HG03457 (cell line): ENCODE data around the gene TOM1.

Experiments
- ATAC-seq: cut with Tn5 transposase; IDR thresholded peaks from one replicate; pipeline ENCODE4 v1.9.1; 2021; ENCODE audit warnings: moderate number of reproducible peaks; ENCODE audit not compliant: unreplicated experiment

TOM1 gene

DNA sequence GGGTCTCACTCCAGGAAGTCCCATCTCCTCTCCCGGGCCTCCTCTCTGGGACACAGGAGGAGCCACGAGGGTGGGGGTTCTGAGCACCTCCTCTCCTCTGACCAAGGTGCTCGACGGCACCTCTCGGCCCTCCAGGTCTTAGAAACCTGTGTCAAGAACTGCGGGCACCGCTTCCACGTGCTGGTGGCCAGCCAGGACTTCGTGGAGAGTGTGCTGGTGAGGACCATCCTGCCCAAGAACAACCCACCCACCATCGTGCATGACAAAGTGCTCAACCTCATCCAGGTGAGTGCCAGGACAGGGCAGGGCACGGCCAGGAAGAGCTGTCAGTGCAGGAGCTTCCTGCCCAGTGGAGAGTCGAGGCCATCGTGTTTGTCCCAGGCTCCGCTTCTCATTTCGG lies 23.2 kb downstream of the TOM1 start:
- no peak for ATAC-seq

DNA sequence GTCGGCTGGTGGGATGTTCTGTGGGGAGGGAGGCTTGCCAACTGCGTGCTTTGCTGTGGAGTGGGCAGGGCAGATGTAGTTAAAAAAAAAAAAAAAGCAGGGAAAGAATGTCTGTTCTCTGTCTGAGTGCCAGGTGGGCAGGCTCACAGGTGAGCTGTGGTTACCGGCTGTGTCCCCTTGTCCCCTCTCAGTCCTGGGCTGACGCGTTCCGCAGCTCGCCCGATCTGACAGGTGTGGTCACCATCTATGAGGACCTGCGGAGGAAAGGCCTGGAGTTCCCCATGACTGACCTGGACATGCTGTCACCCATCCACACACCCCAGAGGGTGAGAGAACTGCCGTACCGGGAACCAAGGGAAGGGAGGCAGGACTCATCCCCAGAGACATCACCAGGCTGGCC lies 23.6 kb downstream of the TOM1 start:
- ATAC-seq, result no peak

DNA sequence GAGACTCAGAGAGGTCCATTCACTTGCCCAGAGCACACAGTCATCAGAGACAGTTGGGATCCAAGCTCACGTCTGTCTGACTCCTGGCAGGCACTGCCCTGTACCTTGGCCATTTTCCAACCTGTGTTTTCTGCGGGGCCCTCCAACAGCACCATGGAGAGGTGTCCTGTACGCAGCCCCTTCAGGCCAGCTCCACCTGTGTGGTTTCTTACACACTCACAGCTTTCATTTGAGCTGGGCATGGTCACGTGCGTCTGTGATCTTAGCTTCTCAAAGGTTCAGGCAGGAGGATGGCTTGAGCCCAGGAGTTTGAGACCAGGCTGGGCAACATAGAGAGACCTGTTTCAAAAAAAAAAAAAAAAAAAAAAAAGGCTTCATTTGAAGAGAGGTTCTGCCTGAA lies 24.4 kb downstream of the TOM1 start:
- no peak for ATAC-seq

DNA sequence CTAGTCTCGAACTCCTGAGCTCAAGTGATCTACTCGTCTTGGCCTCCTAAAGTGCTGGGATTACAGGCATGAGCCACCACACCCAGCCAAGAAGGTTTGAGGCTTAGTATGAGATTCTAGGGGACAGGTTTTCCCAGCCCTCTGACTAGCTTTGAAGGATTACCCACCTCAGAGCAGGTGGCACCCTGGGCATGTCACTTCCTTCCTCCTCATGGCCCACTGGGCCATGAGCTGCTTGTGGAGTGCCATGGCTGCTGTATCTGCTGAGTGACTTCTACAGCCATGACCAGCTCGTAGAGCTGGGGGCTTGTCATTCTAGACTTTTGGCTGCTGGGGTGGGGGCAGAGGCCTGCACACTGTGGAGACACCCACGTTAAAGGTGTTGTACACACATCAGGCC lies 25.1 kb downstream of the TOM1 start:
- no peak for ATAC-seq

DNA sequence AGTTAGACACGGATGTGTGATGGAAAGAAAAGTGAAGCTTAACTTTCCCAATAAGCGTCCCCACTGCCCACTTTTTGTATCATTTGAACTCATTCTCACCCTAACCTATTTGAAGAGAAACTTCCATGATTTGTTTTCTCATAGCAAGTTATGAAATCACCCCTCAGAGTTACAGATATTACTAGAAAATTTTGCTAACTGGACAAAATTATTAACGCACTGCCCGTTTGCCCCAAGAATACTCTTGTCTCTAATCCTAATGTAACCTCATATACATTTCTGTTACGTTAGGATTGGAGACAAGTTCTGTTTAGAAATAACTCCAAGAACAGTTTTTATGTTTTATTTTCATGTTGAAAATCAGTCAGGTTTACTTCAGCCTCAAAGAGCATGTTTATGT lies 25.5 kb downstream of the TOM1 start:
- no peak for ATAC-seq

DNA sequence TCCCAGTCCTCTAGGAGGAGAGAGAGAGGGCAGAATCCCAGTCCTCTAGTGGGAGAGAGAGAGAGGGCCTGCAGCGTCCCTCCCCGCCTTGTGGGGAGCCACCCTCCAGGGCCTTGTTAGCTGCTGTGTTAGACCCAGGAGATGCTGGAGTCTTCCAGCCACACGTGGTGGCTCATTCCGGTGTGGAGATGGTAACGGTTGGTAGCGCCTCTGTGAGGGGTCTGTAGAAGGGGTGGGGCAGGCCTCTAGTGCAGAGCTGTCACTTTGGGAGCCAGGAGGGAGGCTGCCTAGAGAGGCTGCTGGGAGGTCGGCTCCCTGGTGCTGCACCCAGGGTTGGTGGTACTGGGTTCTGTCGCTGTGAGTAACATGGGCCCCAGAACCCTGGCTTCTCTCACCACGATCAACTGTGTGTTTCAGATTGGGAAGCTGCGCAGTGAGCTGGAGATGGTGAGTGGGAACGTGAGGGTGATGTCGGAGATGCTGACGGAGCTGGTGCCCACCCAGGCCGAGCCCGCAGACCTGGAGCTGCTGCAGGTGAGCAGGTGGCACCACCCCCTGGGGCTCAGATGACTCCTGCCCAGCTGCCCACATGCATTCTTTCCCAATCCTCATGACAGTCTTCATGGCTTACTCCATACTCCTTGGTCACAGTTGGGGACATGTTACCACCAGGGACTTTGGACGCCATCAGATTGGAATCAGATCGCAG lies 27.3 kb downstream of the TOM1 start:
- no peak for ATAC-seq

DNA sequence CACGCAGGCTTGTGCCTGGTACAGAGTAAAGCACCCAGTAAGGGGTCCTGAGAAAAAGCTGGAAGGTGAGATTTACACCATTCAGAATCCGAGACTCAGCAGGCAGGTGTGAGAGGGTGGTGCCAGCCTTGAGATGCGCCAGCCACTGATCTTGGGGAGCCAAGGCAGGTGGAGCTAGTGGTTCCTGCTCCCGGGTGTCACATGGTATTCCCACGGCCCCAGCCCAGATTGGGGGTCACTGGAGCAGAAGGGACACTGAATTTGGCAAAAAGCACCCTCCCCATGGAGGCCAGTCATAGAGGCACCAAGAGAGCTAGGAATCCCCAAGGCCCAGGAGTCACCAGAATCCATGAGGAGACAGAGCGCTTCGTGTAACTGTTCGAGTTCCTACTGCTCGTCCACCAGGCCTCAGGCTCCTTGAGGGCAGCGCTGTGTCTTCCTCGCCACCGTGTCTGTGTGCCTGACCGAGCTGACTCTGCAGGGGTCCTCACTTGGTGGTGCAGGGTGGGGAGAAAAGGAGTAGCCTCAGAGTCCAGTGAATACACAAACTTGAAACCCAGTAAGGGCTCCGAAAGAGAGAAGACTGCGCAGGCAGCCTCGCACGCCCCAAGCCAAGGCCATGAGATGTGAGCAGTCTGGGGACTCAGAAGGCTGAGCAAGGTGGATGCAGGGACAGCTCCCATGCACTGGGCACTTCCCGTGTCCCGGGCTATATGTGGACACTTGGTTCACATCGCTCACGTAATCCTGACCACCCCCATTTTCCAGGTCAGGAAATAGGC lies 28.2 kb downstream of the TOM1 start:
- ATAC-seq, result no peak

DNA sequence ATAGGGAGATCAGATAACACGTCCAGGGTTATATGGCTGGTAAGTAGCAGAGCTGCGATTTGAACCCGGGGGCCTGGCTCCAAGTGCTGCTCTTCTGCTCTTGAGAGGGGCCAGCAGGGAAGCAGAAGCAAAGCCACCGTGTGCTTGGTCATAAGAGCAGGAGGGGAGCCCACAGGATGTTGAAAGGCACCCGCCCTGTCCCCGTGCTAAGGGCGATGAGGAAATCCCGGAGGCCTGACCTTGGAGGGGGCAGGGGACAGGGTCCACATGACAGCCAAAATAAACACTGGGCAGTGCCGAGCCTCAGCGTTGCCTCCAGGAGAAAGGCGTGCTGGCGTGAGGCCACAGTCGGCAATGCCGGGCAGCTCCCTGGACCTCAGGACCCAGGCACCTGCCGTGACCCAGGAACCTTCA lies 28.8 kb downstream of the TOM1 start:
- ATAC-seq, result no peak

DNA sequence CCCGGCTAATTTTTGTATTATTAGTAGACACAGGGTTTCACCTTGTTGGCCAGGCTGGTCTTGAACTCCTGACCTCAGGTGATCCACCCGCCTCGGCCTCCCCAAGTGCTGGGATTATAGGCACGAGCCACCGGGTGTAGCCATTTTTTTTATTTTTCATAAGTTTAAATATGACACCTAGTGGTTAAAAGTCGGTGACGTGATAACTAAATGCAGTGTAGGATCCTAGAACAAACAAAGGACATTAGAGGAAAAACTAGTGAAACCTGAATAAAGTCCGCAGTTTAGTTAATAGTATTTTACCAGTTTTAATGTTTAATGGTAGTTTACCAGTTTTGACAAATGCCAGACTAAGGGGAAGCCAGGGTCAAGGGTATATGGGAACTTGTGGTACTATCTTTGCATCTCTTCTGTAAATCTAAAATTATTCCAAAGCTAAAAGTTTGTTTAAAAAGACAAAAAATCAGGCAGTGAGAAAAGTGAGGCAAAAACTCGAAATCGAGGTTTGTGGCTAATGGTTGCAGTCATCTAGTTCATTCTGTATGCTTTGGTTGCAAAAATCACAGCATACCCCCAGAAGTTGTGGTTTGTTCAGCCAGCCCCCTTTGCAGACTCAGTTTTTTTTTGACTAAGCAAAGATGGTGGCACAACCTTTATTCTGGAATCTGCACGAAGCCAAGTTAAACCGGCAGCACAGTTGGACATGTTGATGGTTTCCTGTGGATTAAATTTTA lies 29.6 kb downstream of the TOM1 start:
- ATAC-seq, result no peak

DNA sequence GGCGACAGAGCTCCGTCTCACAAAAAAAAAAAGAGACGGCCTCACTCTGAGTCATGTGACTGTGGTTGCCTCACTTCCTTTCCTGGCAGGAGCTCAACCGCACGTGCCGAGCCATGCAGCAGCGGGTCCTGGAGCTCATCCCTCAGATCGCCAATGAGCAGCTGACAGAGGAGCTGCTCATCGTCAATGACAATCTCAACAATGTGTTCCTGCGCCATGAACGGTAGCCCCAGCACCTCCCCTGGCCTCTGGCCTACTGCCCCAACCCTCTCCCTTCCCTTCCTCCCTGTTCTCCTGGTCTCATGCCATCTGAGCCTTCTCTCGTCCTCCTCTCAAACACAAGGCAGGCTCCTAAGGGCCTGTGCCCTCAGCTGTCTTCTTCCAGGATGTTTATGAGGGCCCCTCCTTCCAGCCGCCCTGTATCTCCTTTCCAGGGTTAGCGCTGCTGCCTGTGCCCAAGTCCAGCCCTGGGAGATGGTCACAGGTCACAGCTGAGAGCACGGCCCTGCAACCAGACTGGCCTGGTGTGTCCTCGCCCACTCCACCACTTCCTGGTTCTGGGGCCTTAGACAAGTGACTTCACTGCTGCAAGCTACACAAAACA lies 30.7 kb downstream of the TOM1 start:
- ATAC-seq, result no peak

DNA sequence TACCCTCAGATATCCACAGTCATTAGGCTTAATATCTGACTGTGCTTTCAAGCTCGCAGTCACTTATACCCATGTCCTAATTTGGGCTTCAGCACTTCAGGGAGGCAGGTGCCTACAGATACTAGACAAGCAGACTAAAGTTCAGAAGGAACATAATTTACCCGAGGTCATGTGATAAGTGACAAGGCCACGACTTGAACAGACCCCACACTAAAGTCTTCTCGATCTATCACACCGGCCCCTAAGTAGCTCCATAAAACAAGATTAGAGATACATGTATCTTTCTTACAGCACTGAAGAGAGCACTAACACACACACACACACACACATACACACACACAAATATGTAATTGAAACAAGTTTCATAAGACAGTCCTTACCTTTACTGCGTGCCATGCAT lies 32.6 kb downstream of the TOM1 start:
- no peak for ATAC-seq

DNA sequence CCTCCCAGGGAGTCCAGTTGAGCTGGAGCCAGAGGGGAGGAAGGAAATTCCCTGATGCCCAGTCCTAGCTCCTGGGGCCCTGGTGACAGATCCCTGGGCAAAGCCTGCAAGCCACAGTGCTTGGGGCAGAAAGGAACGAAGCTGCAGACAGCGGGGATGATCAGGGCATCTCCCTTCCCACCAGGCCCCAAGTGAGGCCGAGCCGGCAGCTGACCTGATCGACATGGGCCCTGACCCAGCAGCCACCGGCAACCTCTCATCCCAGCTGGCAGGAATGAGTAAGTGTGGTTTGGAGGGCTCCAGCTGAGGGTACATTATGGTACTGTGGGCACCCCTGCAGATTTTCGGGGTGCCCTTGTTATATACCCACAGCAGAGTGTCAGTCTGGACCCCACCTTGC lies 33.5 kb downstream of the TOM1 start:
- ATAC-seq, result no peak

DNA sequence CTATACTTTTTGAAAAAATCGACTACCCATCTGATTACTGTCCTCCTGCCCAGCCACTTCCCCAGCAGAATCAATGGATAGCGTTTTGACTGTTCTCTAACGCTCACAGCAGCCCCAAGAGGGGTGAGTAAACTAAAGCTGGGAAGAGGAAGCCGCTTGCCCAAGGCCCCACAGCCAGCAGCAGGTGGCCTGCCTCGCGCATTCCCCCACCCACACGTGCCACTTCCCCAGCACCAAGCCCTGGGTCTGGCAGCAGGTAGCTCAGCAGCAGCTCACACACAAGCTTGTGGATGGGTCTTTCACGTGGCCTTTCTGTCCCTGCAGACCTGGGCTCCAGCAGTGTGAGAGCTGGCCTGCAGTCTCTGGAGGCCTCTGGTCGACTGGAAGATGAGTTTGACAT lies 34.3 kb downstream of the TOM1 start:
- ATAC-seq, result no peak

DNA sequence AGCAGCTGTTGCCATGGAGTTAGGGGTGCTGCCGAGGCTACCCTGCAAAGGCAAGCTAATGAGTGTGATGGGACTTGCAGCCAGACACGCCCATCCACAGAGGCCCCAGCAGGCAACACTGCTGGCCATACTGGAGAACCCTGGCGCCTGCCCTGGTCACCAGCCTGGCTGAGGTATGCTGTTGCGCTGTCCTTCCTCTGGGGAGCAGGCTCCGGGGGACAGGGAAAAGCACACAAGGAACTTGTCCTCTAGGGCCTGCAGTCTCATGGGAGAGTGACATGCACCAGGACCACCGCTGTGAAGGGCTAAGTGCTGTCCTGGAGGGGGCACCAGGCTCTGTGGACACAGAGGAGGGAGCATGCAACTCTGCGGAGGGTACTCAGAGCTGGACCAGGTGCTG lies 35.8 kb downstream of the TOM1 start:
- ATAC-seq, result no peak

DNA sequence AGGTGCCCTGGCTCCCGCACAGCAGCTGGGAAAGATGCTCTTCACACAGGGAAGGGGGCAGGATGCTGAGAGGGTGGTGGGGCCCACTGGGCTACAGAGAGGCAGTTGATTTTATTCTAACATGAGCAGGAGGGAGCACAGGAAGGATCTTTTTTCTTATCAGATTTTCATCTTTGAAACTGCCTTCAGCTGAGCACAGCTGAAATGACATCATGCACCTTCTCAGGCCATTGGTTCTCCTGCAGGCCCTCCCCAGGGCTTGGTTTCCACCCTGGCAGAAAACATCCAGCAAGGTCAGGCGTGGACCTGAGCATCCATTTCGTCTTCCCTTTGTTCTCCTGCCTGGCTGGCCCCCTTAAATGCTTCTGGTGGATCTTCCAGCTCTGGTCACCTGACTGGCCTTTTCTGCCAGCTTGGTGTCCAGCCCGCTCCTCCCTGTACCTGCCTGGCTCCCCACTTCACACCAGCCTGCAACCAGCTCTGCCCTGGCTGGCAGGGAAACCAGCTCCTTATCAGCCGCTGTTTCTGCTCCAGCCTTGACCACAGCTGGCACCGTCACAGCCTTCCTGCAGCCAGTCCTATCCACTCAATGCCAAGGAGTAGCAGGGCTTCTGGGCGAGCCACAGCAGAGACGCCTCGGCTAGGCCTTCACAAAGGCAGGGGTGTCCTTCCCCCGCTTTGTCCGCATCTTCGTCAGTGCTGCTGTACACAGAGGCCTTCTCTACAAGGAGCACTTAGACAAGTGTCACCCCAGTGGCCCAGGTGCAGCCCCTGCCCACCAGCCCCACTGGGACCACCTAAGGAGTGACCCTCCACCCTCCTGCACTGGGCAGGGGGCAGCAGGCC lies 36.5 kb downstream of the TOM1 start:
- no peak for ATAC-seq

DNA sequence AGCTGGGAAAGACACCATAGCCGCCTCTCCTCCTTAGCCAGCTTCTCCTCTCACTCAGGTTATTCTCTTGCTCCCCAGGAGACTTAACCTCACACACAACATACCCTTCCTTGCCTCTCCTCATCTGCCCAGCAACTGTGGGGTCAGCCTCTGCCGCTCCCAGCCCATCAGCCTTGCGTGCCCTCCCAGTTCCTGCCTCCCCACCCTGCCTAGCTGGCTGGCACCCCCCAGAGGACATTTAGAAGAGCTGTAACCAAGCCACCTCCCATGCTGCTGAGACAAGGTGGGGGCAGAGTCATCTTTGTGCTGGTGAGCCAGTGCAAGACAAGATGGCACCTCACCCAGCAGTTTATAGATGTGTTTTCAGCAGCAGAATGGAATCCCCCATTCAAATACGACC lies 38.2 kb downstream of the TOM1 start:
- no peak for ATAC-seq

DNA sequence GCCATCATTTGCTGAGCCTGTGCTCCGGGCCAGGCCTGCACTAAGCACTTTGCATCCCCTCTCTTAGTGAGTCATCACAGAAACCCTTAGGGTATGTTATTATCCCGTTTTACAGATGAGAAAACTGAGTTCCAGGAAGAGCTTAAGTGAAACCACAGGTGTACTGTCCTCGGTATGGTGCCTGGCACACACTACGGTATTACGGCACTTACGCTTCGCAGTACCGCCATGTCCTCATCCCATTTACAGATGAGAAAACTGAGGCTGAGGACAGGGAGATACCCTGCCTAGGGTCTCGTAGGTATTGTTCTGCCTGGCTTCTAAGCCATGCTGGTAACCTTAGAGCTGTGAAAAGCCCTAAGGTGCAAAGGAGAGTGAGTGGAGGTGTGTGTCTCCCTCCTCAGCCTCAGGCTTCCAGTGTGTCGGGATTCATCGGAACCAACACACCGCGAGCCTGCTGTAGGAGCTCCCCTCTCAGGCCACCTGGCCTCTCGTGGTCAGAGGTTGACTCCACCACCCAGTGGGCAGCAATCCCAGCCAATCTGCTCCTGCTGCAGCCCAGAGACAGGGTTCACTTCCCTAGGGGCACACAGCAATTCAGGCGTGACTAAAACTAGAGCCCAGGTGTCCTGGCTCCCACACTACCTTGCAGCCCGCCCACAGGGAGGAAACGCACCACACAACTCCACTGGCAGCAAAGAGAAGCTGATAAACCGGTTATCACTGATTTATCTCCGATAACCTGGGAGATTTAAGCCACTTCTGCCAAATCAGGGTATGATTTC lies 41.6 kb downstream of the TOM1 start:
- ATAC-seq, result no peak

DNA sequence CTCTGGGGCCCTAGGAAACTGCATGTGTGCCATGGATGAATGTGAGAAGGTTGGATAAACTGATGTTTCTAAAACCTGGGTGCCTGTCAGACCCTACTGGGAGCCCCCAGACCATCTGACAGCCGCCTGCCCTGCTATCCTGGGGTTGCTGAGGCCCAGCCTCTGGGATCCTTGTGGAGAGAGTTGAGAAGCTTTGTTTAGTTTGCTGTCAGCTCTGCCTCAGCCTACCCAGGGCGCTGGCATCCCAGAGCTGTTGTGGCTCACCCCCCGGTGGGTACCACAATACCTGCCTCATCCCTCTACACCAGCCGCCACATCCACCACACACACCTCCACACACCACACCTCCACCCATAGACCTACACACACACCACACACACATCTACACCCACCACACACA lies 42.7 kb downstream of the TOM1 start:
- no peak for ATAC-seq

DNA sequence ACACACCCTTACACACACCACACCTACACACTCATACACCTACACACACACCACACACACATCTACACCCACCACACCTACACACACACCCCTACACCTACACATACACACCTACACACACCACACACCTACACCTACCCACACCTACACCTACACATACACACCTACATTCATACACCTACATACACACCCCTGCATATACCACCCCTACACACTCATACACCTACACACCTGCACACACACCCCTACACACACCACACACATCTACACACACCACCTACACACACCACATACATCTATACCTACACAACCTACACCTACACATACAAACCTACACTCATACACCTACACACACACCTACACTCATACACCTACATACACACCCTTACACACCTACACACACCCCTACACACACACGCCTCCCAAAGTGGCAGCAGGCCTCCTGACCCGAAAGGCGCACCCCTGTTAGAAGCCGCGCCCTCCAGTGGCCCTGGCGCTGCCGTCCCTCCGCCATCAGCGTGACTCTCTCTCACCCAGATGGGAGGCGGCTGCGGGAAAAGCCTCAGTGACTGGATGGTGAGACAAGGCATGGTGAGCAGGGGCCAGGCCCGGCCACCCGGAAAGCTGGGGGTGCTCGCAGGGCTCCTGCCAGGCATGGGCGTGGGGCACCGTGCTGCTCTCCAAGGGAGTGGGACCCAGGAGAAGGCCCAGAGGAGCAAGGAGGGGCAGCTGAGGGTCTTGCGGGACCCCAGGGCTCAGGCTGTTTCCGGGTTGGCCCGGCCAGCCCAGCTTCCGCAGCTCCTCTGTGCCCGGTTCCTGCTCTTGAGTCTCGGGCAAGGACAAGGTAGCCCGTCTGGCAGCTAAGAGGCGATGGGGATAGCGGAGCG lies 44.2 kb downstream of the TOM1 start:
- ATAC-seq, result no peak
